Fibroblast of the aortic adventitia (primary cell): ENCODE results near the gene GPATCH4. TPM values are rescaled to one million over a fixed set of nuclear protein-coding genes. Genes with fewer than 3 reads are reported as not detected.

ENCODE experiments used
- DNase-seq: peaks from one replicate; pipeline ENCODE4 v3.0.0-alpha.2; 2010; ENCODE audit warnings: low read depth
- H3K4me3 ChIP-seq: 2 replicates; pipeline ENCODE4 v1.5.1; 2011; ENCODE audit warnings: low read depth, mild to moderate bottlenecking, control low read depth, low read length, moderate library complexity
- total RNA-seq: library from RNA; depleted of rRNA; stranded (reverse); fragments of >200 nt; gene quantifications from 2 replicates; pipeline ENCODE4 v1.2.3, GENCODE V29; 2012; ENCODE audit warnings: low replicate concordance
- TF ChIP-seq, protein P1 (sequence below): IDR thresholded peaks from 2 replicates; pipeline ENCODE4 v1.5.1; 2011; ENCODE audit warnings: mild to moderate bottlenecking, low read length, control low read depth, inconsistent platforms; ENCODE audit not compliant: insufficient read depth

GPATCH4 gene
- total RNA-seq, 1 donor, result 18.9 TPM

DNA sequence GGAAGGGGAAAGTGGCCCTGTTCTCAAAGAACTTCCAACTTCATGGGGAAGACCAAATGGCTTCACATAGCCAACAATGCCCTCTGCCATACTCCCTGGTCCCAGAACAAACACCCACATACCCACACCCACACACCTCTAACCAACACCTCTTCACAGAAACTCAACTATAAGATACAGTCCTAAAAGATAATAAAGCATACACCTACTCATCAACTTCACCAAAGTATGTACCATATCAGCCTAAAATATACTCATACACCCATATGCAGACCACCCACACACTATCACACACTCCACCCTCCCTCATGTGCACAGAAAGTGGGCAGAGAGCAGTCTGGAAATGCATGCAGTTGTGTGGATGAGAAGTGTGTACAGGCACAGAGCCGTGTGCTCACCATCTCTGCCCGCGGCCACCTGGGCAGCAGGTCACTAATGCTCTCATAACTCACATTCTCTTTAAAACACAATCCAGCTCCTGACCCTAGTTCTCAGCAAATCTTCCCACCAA is 56.6 kb downstream of the GPATCH4 start:
- no peak for DNase-seq
- TF ChIP-seq, protein P1, sequence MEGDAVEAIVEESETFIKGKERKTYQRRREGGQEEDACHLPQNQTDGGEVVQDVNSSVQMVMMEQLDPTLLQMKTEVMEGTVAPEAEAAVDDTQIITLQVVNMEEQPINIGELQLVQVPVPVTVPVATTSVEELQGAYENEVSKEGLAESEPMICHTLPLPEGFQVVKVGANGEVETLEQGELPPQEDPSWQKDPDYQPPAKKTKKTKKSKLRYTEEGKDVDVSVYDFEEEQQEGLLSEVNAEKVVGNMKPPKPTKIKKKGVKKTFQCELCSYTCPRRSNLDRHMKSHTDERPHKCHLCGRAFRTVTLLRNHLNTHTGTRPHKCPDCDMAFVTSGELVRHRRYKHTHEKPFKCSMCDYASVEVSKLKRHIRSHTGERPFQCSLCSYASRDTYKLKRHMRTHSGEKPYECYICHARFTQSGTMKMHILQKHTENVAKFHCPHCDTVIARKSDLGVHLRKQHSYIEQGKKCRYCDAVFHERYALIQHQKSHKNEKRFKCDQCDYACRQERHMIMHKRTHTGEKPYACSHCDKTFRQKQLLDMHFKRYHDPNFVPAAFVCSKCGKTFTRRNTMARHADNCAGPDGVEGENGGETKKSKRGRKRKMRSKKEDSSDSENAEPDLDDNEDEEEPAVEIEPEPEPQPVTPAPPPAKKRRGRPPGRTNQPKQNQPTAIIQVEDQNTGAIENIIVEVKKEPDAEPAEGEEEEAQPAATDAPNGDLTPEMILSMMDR, result no peak
- no peak overlapping the region for H3K4me3 ChIP-seq

Other genes starting within 250 kb of the GPATCH4 start
- not detected in 2 replicates for gene RHBG, start 232.3 kb downstream of the GPATCH4 start, total RNA-seq
- 6.0 and 11.6 TPM in 2 replicates for gene MEF2D, start 100.7 kb downstream of the GPATCH4 start, total RNA-seq
- 0.41 and 28.7 TPM in 2 replicates for gene IQGAP3, start 28.9 kb downstream of the GPATCH4 start, total RNA-seq
- not detected in 2 replicates for gene TTC24, start 21.8 kb downstream of the GPATCH4 start, total RNA-seq
- gene NAXE, start 9.7 kb downstream of the GPATCH4 start, total RNA-seq, result 22.7 and 64.2 TPM in 2 replicates
- not detected in 2 replicates for gene HAPLN2, start 17.9 kb upstream of the GPATCH4 start, total RNA-seq
- not detected in 2 replicates for gene BCAN, start 40.6 kb upstream of the GPATCH4 start, total RNA-seq
- gene NES, start 75.9 kb upstream of the GPATCH4 start, total RNA-seq, result 44.5 and 83.0 TPM in 2 replicates
- 62.7 and 68.9 TPM in 2 replicates for gene CRABP2, start 104.1 kb upstream of the GPATCH4 start, total RNA-seq
- gene METTL25B, start 127.0 kb upstream of the GPATCH4 start, total RNA-seq, result 4.1 and 10.9 TPM in 2 replicates
- gene ISG20L2, start 127.3 kb upstream of the GPATCH4 start, total RNA-seq, result 9.9 and 27.4 TPM in 2 replicates
- gene MRPL24, start 139.6 kb upstream of the GPATCH4 start, total RNA-seq, result 19.0 and 42.8 TPM in 2 replicates
- gene HDGF, start 150.2 kb upstream of the GPATCH4 start, total RNA-seq, result 146 and 299 TPM in 2 replicates
- 28.3 and 33.8 TPM in 2 replicates for gene PRCC, start 166.1 kb upstream of the GPATCH4 start, total RNA-seq
- not detected in 2 replicates for gene SH2D2A, start 215.4 kb upstream of the GPATCH4 start, total RNA-seq